Measurements from ENCODE around the gene NOLC1. TPM values are rescaled to one million over a fixed set of nuclear protein-coding genes. Genes with fewer than 3 reads are reported as not detected.

Gene NOLC1
- total and polyA plus RNA-seq, 4 donors = 11.6 to 26.3 (median 20.4) TPM

DNA sequence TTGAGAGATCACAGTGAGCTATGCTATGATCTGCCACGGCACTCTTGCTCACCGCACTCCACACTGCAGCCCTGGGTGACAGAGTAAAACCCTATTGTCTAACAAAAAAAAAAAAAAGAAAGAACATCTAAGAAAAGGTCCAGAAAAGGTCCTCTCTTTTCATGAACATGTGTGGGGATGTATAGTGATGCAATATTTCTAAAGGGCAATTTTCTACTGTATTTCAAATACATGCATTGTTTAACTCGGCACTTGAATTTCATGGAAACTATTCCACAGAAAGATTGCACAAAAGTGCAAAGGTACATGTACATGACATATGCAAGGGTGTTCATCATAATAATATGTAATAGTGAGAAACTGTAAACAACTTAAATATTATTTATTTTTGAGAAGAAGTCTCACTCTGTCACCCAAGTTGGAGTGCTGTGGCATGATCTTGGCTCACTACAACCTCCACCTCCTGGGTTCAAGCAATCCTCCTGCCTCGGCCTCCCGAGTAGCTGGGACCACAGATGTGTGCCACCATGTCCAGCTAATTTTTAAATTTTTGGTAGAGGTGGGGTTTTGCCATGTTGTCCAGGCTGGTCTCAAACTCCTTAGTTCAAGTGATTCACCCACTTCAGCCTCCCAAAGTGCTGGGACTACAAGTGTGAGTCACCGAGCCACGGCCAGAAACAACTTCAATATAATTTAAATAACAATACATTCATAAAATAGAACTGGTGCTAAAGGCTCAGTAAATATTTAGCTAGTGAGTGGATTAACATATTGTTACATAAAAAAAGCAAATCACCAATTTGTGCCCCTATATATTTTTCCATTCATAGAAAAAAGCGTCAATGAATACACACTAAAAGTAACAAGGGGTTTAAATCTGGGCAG lies 20.7 kb upstream of the NOLC1 start:
- H3K36me3 ChIP-seq (ENCODE audit: control insufficient read depth in 4 of 4, insufficient read depth in 3 of 4, low read depth in 1 of 4, low read length in 3 of 4) = no peaks in the 10 kb centered on the region
- H3K4me1 ChIP-seq (ENCODE audit: control insufficient read depth in 4 of 4, insufficient read depth in 4 of 4, low read length in 3 of 4) = peaks cover 0 to 17% (median 12%) of the 10 kb centered on the region in 4 donors
- 92% methylated on average over 8 of the region's 8 CpGs for WGBS
- no peak for TF ChIP-seq HNF4G (IDR thresholded peaks at IDR 0.05)
- H3K9ac ChIP-seq (ENCODE audit: low read depth in 1 of 2, low read length in 2 of 2) = no peak overlapping the region
- no peaks in the 10 kb centered on the region for H3K9me3 ChIP-seq (ENCODE audit: control insufficient read depth in 4 of 4, low read length in 3 of 4)
- DNase-seq (ENCODE audit: low spot score) = no peak
- H3K4me3 ChIP-seq (ENCODE audit: low read depth in 1 of 3, low read length in 3 of 3) = no peak overlapping the region
- H3K27ac ChIP-seq (ENCODE audit: low read depth in 1 of 2, low read length in 2 of 2) = no peak overlapping the region
- H3K27me3 ChIP-seq (ENCODE audit: control insufficient read depth in 4 of 4, insufficient read depth in 4 of 4, low read length in 3 of 4) = no peaks in the 10 kb centered on the region

DNA sequence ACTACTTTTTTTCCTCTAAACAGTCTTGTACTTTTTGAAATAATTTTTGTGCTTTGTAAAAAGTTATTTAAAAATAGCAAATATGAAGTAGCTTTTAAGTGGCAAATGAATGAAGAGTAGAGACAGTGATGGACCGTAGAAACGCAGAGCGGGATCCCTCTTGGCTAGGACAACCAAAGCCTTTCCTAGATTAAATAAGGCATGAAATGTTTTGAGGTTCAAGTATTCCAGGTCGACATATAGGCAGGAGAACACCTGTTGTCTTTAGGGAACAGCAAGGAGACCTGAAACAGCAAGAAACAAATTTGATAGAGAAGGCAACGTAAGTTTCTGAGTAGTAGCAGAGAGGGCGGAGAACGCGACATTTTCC lies 20.0 kb upstream of the NOLC1 start:
- Histone ChIP-seq H3K4me3 (ENCODE audit: low read depth in 1 of 3, low read length in 3 of 3) (peak overlapping the region; percentile 79 to 87 (median 86)), H3K9ac (ENCODE audit: low read depth in 1 of 2, low read length in 2 of 2) (peak overlapping the region; percentile 31 to 75), H3K36me3 (ENCODE audit: control insufficient read depth in 4 of 4, insufficient read depth in 3 of 4, low read depth in 1 of 4, low read length in 3 of 4) (no peaks in the 10 kb centered on the region), H3K27ac (ENCODE audit: low read depth in 1 of 2, low read length in 2 of 2) (peak overlapping the region; percentile 95 to 96), H3K27me3 (ENCODE audit: control insufficient read depth in 4 of 4, insufficient read depth in 4 of 4, low read length in 3 of 4) (no peaks in the 10 kb centered on the region), H3K4me1 (ENCODE audit: control insufficient read depth in 4 of 4, insufficient read depth in 4 of 4, low read length in 3 of 4) (peaks cover 0 to 17% (median 12%) of the 10 kb centered on the region in 4 donors), H3K9me3 (ENCODE audit: control insufficient read depth in 4 of 4, low read length in 3 of 4) (no peaks in the 10 kb centered on the region)
- DNase-seq (ENCODE audit: low spot score) = no peak
- TF ChIP-seq NR2F2 (IDR thresholded peaks at IDR 0.05) (no peak), FOXA2 (IDR thresholded peaks at IDR 0.05) (no peak), JUND (IDR thresholded peaks at IDR 0.05) (no peak), RAD21 (IDR thresholded peaks at IDR 0.05) (no peak), FOXA1 (IDR thresholded peaks at IDR 0.05) (no peak), RXRA (IDR thresholded peaks at IDR 0.05) (no peak), CTCF (IDR thresholded peaks at IDR 0.05; ENCODE audit: low read depth, low read length, missing input control) (no peak), HNF4A (conservative IDR thresholded peaks at IDR 0.05) (no peak), ATF3 (IDR thresholded peaks at IDR 0.05) (no peak), YY1 (IDR thresholded peaks at IDR 0.05) (no peak), HNF4G (IDR thresholded peaks at IDR 0.05) (no peak), GABPA (IDR thresholded peaks at IDR 0.05 in 1 of 2, conservative IDR thresholded peaks at IDR 0.05 in 1 of 2) (no peak)
- TF ChIP-seq, protein P1, sequence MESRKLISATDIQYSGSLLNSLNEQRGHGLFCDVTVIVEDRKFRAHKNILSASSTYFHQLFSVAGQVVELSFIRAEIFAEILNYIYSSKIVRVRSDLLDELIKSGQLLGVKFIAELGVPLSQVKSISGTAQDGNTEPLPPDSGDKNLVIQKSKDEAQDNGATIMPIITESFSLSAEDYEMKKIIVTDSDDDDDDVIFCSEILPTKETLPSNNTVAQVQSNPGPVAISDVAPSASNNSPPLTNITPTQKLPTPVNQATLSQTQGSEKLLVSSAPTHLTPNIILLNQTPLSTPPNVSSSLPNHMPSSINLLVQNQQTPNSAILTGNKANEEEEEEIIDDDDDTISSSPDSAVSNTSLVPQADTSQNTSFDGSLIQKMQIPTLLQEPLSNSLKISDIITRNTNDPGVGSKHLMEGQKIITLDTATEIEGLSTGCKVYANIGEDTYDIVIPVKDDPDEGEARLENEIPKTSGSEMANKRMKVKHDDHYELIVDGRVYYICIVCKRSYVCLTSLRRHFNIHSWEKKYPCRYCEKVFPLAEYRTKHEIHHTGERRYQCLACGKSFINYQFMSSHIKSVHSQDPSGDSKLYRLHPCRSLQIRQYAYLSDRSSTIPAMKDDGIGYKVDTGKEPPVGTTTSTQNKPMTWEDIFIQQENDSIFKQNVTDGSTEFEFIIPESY (IDR thresholded peaks at IDR 0.05) = no peak
- TF ChIP-seq, protein P2, sequence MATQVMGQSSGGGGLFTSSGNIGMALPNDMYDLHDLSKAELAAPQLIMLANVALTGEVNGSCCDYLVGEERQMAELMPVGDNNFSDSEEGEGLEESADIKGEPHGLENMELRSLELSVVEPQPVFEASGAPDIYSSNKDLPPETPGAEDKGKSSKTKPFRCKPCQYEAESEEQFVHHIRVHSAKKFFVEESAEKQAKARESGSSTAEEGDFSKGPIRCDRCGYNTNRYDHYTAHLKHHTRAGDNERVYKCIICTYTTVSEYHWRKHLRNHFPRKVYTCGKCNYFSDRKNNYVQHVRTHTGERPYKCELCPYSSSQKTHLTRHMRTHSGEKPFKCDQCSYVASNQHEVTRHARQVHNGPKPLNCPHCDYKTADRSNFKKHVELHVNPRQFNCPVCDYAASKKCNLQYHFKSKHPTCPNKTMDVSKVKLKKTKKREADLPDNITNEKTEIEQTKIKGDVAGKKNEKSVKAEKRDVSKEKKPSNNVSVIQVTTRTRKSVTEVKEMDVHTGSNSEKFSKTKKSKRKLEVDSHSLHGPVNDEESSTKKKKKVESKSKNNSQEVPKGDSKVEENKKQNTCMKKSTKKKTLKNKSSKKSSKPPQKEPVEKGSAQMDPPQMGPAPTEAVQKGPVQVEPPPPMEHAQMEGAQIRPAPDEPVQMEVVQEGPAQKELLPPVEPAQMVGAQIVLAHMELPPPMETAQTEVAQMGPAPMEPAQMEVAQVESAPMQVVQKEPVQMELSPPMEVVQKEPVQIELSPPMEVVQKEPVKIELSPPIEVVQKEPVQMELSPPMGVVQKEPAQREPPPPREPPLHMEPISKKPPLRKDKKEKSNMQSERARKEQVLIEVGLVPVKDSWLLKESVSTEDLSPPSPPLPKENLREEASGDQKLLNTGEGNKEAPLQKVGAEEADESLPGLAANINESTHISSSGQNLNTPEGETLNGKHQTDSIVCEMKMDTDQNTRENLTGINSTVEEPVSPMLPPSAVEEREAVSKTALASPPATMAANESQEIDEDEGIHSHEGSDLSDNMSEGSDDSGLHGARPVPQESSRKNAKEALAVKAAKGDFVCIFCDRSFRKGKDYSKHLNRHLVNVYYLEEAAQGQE (IDR thresholded peaks at IDR 0.05) = no peak
- TF ChIP-seq, protein P3, sequence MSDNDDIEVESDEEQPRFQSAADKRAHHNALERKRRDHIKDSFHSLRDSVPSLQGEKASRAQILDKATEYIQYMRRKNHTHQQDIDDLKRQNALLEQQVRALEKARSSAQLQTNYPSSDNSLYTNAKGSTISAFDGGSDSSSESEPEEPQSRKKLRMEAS (IDR thresholded peaks at IDR 0.05) = no peak
- WGBS = 16% methylated on average over 8 of the region's 8 CpGs

Measured in liver (tissue), 9 donors.